OCI-LY7 (cell line): ENCODE measurements around the gene UBL3. TPM values are rescaled to one million over a fixed set of nuclear protein-coding genes. Genes with fewer than 3 reads are reported as not detected.

Experiments
- BruUV-seq: library from RNA; stranded (reverse); fragments of 400-500 nt; replicated peaks from 2 replicates; lab custom pipeline; 2021; lab: Mats Ljungman, UMichigan
- CTCF ChIA-PET: fragments of 300-600 bp; sonication (Branson Sonifier 250); formaldehyde crosslinking; loops from one replicate; lab custom pipeline; 2022; ENCODE audit warnings: antibody characterized with exemption; ENCODE audit not compliant: unreplicated experiment; lab: Charles Lee
- POLR2A ChIA-PET: fragments of 300-600 bp; sonication (Branson Sonifier 250); formaldehyde crosslinking; loops from one replicate; lab custom pipeline; 2022; ENCODE audit warnings: antibody characterized with exemption; lab: Charles Lee
- DNase-seq: peaks from one replicate; pipeline ENCODE4 v3.0.0-alpha.2; 2015; ENCODE audit warnings: low spot score
- H2AFZ ChIP-seq: fragments of 200-600 bp; sonication (generic), shearing (Covaris generic); 2 replicates; pipeline ENCODE4 v1.6.1; 2014; ENCODE audit warnings: mild to moderate bottlenecking, antibody characterized with exemption, low read length, moderate library complexity
- H3K27ac ChIP-seq: fragments of 200-600 bp; sonication (generic); 2 replicates; pipeline ENCODE4 v1.5.1; 2014; ENCODE audit warnings: mixed run types, low read depth, mild to moderate bottlenecking, moderate library complexity, low read length, inconsistent platforms; ENCODE audit not compliant: poor library complexity, severe bottlenecking
- H3K36me3 ChIP-seq: fragments of 200-600 bp; sonication (generic); 2 replicates; pipeline ENCODE4 v1.6.1; 2014; ENCODE audit warnings: mild to moderate bottlenecking, antibody characterized with exemption, low read length, moderate library complexity, mixed read lengths; ENCODE audit not compliant: insufficient read depth
- H3K4me1 ChIP-seq: fragments of 200-600 bp; sonication (generic); 2 replicates; pipeline ENCODE4 v1.5.1; 2014; ENCODE audit warnings: mild to moderate bottlenecking, low read length; ENCODE audit not compliant: insufficient read depth, poor library complexity, severe bottlenecking
- H3K4me2 ChIP-seq: fragments of 200-600 bp; sonication (generic); 2 replicates; pipeline ENCODE4 v1.6.1; 2014; ENCODE audit warnings: mild to moderate bottlenecking, low read length
- H3K4me3 ChIP-seq: fragments of 200-600 bp; sonication (generic); 2 replicates; pipeline ENCODE4 v1.5.1; 2014; ENCODE audit warnings: mild to moderate bottlenecking, low read depth, low read length; ENCODE audit not compliant: poor library complexity, severe bottlenecking
- H3K79me2 ChIP-seq: fragments of 200-600 bp; sonication (generic); 2 replicates; pipeline ENCODE4 v1.6.1; 2016; ENCODE audit warnings: low read depth, mild to moderate bottlenecking, low read length, moderate library complexity, mixed read lengths; ENCODE audit not compliant: insufficient read depth
- H3K9me2 ChIP-seq: fragments of 200-600 bp; sonication (generic); 2 replicates; pipeline ENCODE4 v1.6.1; 2016; ENCODE audit warnings: mild to moderate bottlenecking, low read length, mixed read lengths; ENCODE audit not compliant: insufficient read depth
- H3K9me3 ChIP-seq: fragments of 200-600 bp; sonication (generic); 2 replicates; pipeline ENCODE4 v1.6.1; 2014; ENCODE audit warnings: mild to moderate bottlenecking, mixed run types, low read length, mixed read lengths
- H4K20me1 ChIP-seq: fragments of 200-600 bp; sonication (generic); 2 replicates; pipeline ENCODE4 v1.6.1; 2014; ENCODE audit warnings: mild to moderate bottlenecking, antibody characterized with exemption, low read length, moderate library complexity, mixed read lengths; ENCODE audit not compliant: insufficient read depth
- EZH2phosphoT487 ChIP-seq: fragments of 200-600 bp; sonication (generic); IDR thresholded peaks from 2 replicates; pipeline ENCODE4 v1.6.1; 2018; ENCODE audit warnings: low read depth, borderline replicate concordance, mild to moderate bottlenecking, mixed run types, antibody characterized with exemption, low read length, moderate library complexity, mixed read lengths
- intact Hi-C: fragments of 100-400 bp; cut with micrococcal nuclease; formaldehyde crosslinking; loops from one replicate; pipeline ENCODE4 v1.10.0; 2022; ENCODE audit not compliant: unreplicated experiment
- total RNA-seq, 2 experiments: library from RNA; depleted of rRNA in 1 of 2; stranded (reverse); fragments of >200 nt in 1 of 2; shearing (Covaris generic) in 1 of 2; gene quantifications; 2 replicates each; pipeline ENCODE4 v1.2.3, GENCODE V29; 2014 to 2022
- TF ChIP-seq, protein P1 (sequence below): fragments of 200-600 bp; sonication (generic); conservative IDR thresholded peaks from 2 replicates; pipeline ENCODE4 v1.5.1; 2014; ENCODE audit warnings: mild to moderate bottlenecking, antibody characterized with exemption, low read length, moderate library complexity, mixed read lengths

UBL3 gene
- total RNA-seq, 2 experiments from 2014 or later, result 5.6 to 11.4 TPM

DNA sequence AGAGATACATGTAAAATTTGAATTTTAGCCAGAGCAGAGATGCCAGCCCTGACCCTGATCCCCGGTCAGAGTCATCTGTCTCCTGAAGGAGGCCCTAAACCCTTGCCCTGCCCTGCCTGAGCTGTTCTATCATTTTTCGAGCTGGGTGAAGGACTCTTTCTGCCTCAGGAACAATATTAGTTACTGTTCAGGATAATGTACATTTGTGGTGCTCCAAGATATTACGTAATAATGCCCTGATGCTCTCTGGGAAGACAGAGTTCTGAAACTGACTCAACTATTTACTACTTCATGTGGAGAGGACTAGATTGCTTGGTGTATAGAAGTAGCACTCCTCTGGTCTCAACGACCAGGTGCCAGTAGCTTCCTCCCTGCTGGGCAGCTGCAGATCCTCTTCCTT lies 37.9 kb upstream of the UBL3 start:
- H3K36me3 ChIP-seq, result no peaks in the 10 kb centered on the region
- H3K4me1 ChIP-seq, result no peaks in the 10 kb centered on the region
- CTCF ChIA-PET, result no interaction called here
- no peak overlapping the region for H2AFZ ChIP-seq
- no peak for DNase-seq
- H3K27ac ChIP-seq, result no peak overlapping the region
- intact Hi-C loops, result no loop called here
- no TSS peak for BruUV-seq
- no peaks in the 10 kb centered on the region for H4K20me1 ChIP-seq
- TF ChIP-seq, protein P1, sequence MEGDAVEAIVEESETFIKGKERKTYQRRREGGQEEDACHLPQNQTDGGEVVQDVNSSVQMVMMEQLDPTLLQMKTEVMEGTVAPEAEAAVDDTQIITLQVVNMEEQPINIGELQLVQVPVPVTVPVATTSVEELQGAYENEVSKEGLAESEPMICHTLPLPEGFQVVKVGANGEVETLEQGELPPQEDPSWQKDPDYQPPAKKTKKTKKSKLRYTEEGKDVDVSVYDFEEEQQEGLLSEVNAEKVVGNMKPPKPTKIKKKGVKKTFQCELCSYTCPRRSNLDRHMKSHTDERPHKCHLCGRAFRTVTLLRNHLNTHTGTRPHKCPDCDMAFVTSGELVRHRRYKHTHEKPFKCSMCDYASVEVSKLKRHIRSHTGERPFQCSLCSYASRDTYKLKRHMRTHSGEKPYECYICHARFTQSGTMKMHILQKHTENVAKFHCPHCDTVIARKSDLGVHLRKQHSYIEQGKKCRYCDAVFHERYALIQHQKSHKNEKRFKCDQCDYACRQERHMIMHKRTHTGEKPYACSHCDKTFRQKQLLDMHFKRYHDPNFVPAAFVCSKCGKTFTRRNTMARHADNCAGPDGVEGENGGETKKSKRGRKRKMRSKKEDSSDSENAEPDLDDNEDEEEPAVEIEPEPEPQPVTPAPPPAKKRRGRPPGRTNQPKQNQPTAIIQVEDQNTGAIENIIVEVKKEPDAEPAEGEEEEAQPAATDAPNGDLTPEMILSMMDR, result no peak
- TF ChIP-seq EZH2phosphoT487, result no peak
- H3K9me2 ChIP-seq, result no peaks in the 10 kb centered on the region
- no peak overlapping the region for H3K4me3 ChIP-seq
- H3K4me2 ChIP-seq, result no peak overlapping the region
- POLR2A ChIA-PET, result no interaction called here
- no peaks in the 10 kb centered on the region for H3K9me3 ChIP-seq
- no peaks in the 10 kb centered on the region for H3K79me2 ChIP-seq

DNA sequence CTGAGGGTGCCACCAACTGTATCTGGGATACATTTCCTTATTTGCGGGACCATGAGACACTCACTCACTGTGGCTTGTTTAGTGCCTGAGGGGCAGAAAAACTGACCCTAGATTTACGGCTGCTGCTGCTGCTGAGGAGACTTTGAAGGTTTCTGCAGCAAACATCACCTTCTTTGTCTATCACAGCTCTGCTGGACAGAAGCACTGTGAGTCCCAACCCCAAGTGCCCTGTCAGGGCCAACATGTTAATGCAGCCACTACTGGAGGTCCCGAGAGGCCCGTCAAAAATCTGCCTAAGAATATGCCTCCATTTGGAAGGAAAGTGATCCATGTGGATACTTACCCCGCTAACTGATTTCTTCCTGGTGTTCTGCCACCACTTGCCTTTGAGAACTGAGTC lies 37.3 kb upstream of the UBL3 start:
- no TSS peak for BruUV-seq
- POLR2A ChIA-PET, result interaction anchor here (0.7 kb wide), 1 partner anchor 919 kb away, joined by 3 read pairs; no protein-coding TSS in a partner anchor
- CTCF ChIA-PET, result no interaction called here

DNA sequence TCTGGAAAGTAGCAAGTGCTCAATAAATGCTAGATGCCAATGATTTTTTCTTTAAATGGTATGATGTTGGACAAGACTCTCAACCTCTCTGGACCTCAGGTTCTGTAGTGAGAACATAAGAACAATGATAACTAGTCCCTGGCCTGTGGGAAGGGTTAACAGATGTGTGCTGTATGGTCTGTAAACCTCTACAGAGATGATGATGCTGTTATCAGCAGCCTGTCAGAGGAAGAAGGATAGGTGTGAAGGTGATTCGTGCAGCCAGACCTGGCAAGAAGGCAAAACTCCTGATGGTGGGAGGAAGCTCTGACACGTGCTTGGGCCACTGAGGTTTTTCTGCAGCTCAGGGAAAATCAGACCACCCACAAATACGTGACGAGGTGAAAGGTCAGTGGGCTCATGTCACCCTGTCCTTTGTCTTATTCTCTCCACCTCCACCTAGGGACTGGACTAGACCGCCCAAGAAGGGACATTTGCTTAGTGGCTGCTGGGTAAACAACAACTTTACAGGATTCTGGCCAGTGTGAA lies 36.7 kb upstream of the UBL3 start:
- Histone ChIP-seq H3K79me2 (no peaks in the 10 kb centered on the region), H2AFZ (no peak overlapping the region), H3K4me1 (no peaks in the 10 kb centered on the region), H3K9me3 (no peaks in the 10 kb centered on the region), H4K20me1 (no peaks in the 10 kb centered on the region), H3K4me3 (no peak overlapping the region), H3K36me3 (no peaks in the 10 kb centered on the region), H3K9me2 (no peaks in the 10 kb centered on the region), H3K27ac (no peak overlapping the region), H3K4me2 (no peak overlapping the region)
- POLR2A ChIA-PET, result interaction anchor here (0.7 kb wide), 1 partner anchor 918 kb away, joined by 3 read pairs; no protein-coding TSS in a partner anchor
- DNase-seq, result no peak
- CTCF ChIA-PET, result no interaction called here
- no TSS peak for BruUV-seq
- intact Hi-C loops, result no loop called here
- TF ChIP-seq, protein P1, result no peak
- TF ChIP-seq EZH2phosphoT487, result no peak

More for the DNA sequence above, 37.3 kb upstream of the UBL3 start:
- Histone ChIP-seq H3K4me2 (no peak overlapping the region), H3K9me2 (no peaks in the 10 kb centered on the region), H3K79me2 (no peaks in the 10 kb centered on the region), H3K27ac (no peak overlapping the region), H3K4me3 (no peak overlapping the region), H2AFZ (no peak overlapping the region), H3K36me3 (no peaks in the 10 kb centered on the region), H3K4me1 (no peaks in the 10 kb centered on the region), H3K9me3 (no peaks in the 10 kb centered on the region), H4K20me1 (no peaks in the 10 kb centered on the region)
- no peak for TF ChIP-seq EZH2phosphoT487
- TF ChIP-seq, protein P1, result no peak
- intact Hi-C loops, result no loop called here
- DNase-seq, result no peak
